HG03280 (cell line): ENCODE results near the gene CUEDC2.

Experiments used
- ATAC-seq: cut with Tn5 transposase; IDR thresholded peaks from one replicate; pipeline ENCODE4 v1.9.1; 2021; ENCODE audit warnings: mild to moderate bottlenecking, moderate library complexity; ENCODE audit not compliant: unreplicated experiment

Gene CUEDC2

GRCh38 chr10:102411341-102412255 lies 20.8 kb downstream of the CUEDC2 start:
- no peak for ATAC-seq

GRCh38 chr10:102410429-102411073 lies 21.8 kb downstream of the CUEDC2 start:
- ATAC-seq: no peak

- ATAC-seq: no peak
Measured at GRCh38 chr10:102409604-102410428, 22.6 kb downstream of the CUEDC2 start.

GRCh38 chr10:102408728-102409603 lies 23.4 kb downstream of the CUEDC2 start:
- no peak for ATAC-seq

- ATAC-seq: no peak
Measured at GRCh38 chr10:102408131-102408727, 24.1 kb downstream of the CUEDC2 start.

- no peak for ATAC-seq
Measured at GRCh38 chr10:102407425-102408130, 24.8 kb downstream of the CUEDC2 start.

GRCh38 chr10:102406815-102407214 lies 25.6 kb downstream of the CUEDC2 start:
- no peak for ATAC-seq

GRCh38 chr10:102405632-102406031 lies 26.7 kb downstream of the CUEDC2 start:
- ATAC-seq: no peak

- no peak for ATAC-seq
Measured at GRCh38 chr10:102405108-102405571, 27.2 kb downstream of the CUEDC2 start.

- no peak for ATAC-seq
Measured at GRCh38 chr10:102404361-102405107, 27.8 kb downstream of the CUEDC2 start.

GRCh38 chr10:102403115-102403514 lies 29.3 kb downstream of the CUEDC2 start:
- no peak for ATAC-seq

- no peak for ATAC-seq
Measured at GRCh38 chr10:102402512-102402896, 29.9 kb downstream of the CUEDC2 start.

GRCh38 chr10:102401735-102402511 lies 30.5 kb downstream of the CUEDC2 start:
- ATAC-seq: no peak

- no peak for ATAC-seq
Measured at GRCh38 chr10:102401342-102401654, 31.1 kb downstream of the CUEDC2 start.

- no peak for ATAC-seq
Measured at GRCh38 chr10:102400598-102401341, 31.6 kb downstream of the CUEDC2 start.

GRCh38 chr10:102400076-102400475 lies 32.3 kb downstream of the CUEDC2 start:
- ATAC-seq: no peak
